ENCODE results near the gene GRM1.

Gene GRM1

GRCh38 chr6:146100776-146101175, 71.9 kb downstream of the GRM1 start:
- no peak for DNase-seq

GRCh38 chr6:146103416-146104072, 74.7 kb downstream of the GRM1 start:
- DNase-seq: no peak

- DNase-seq: no peak
These were observed 77.7 kb downstream of the GRM1 start for GRCh38 chr6:146106532-146106931.

- no peak for DNase-seq
These were observed 82.1 kb downstream of the GRM1 start for GRCh38 chr6:146110990-146111389.

- DNase-seq: no peak
These were observed 83.1 kb downstream of the GRM1 start for GRCh38 chr6:146111881-146112450.

GRCh38 chr6:146113084-146113623, 84.3 kb downstream of the GRM1 start:
- no peak for DNase-seq

GRCh38 chr6:146123616-146124015, 94.8 kb downstream of the GRM1 start:
- DNase-seq: no peak

GRCh38 chr6:146127447-146128215, 98.8 kb downstream of the GRM1 start:
- no peak for DNase-seq

- no peak for DNase-seq
These were observed 105.0 kb downstream of the GRM1 start for GRCh38 chr6:146133866-146134265.

- no peak for DNase-seq
These were observed 106.3 kb downstream of the GRM1 start for GRCh38 chr6:146135167-146135566.

- no peak for DNase-seq
These were observed 118.0 kb downstream of the GRM1 start for GRCh38 chr6:146146836-146147235.

- DNase-seq: no peak
These were observed 120.9 kb downstream of the GRM1 start for GRCh38 chr6:146149770-146150169.

GRCh38 chr6:146153040-146153758, 124.3 kb downstream of the GRM1 start:
- DNase-seq: no peak

- DNase-seq: no peak
These were observed 125.3 kb downstream of the GRM1 start for GRCh38 chr6:146154197-146154596.

- DNase-seq: no peak
These were observed 132.8 kb downstream of the GRM1 start for GRCh38 chr6:146161664-146162063.

- DNase-seq: no peak
These were observed 141.0 kb downstream of the GRM1 start for GRCh38 chr6:146169872-146170271.

GRCh38 chr6:146177785-146178184, 148.9 kb downstream of the GRM1 start:
- no peak for DNase-seq

- no peak for DNase-seq
These were observed 155.0 kb downstream of the GRM1 start for GRCh38 chr6:146183831-146184230.

- DNase-seq: no peak
These were observed 155.8 kb downstream of the GRM1 start for GRCh38 chr6:146184701-146185100.

GRCh38 chr6:146189131-146189530, 160.3 kb downstream of the GRM1 start:
- DNase-seq: no peak

GRCh38 chr6:146190581-146190980, 161.7 kb downstream of the GRM1 start:
- DNase-seq: no peak

GRCh38 chr6:146191166-146191565, 162.3 kb downstream of the GRM1 start:
- DNase-seq: no peak

GRCh38 chr6:146191612-146192011, 162.8 kb downstream of the GRM1 start:
- DNase-seq: no peak

All from fibroblast of skin of right biceps (primary cell).